Myocyte (in vitro differentiated cells): Measurements from ENCODE around the gene COG2. TPM values are rescaled to one million over a fixed set of nuclear protein-coding genes. Genes with fewer than 3 reads are reported as not detected.
A peak's percentile ranks its signal among the peaks of the same experiment; 100 is the strongest.
"Not testable (repeated sequence)": the region's sequence is repeated elsewhere in the genome, so short reads cannot be mapped to it uniquely, and the experiment has no call there.

Experiments
- DNase-seq: peaks from one replicate; pipeline ENCODE4 v3.0.0-alpha.2; 2012; ENCODE audit warnings: low read depth
- total RNA-seq: library from RNA; depleted of rRNA; stranded (reverse); fragments of >200 nt; gene quantifications from 2 replicates; pipeline ENCODE4 v1.2.3, GENCODE V29; 2014

Gene COG2
- total RNA-seq, 1 donor from 2014 or later = 86.4 TPM

- no peak for DNase-seq
Observed at GRCh38 chr1:230626232-230626631, 16.0 kb upstream of the COG2 start.

DNA sequence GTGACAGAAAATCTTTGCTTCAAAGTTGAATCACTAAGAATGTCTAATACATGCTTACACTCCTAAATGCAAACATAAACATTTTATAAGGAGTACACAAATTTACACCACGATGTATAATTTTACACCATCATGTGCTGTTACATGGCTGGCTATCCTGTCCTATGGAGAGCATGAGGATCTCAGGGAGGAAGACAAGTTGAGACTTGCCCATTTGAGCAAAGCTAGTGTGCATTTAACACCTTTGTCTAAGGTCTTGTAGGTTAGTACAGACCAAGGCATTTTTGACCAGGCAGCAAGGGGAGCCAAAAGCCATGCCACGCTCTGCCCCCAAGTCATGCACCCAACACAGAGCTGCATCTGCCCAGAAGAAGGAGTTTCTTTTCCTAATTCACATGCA lies 14.5 kb upstream of the COG2 start:
- no peak for DNase-seq

- no peak for DNase-seq
Observed at GRCh38 chr1:230629511-230629910, 12.8 kb upstream of the COG2 start.

- DNase-seq = no peak
Observed at GRCh38 chr1:230631477-230631876, 10.8 kb upstream of the COG2 start.

DNA sequence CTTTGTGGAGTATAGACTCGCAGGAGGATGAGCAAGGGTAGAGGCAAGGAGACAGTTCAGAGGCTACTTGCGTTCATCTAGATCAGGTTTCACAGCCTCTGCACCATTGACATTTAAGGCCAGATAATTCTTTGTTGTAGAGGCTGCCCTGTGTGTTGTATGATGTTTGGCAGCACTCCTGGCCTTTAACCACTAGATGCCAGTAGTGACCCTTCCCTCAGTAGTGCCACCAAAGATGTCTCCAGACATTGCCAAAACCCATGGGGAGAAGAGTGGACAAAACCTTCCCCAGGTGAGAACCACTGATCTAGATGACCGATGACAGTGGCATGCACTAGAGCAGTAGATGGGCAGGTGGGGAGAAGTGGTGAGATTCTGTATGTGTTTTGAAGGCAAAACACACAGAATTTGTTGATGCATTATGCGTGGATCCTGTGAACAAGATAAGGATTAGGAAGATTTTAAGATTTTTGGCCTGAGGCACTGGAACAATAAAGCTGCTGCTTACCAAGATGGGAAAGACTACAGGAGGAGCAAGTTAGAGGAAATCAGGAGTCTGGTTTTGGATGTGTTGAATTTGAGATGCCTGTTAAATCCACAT lies 9.9 kb upstream of the COG2 start:
- peak; percentile 65 for DNase-seq

DNA sequence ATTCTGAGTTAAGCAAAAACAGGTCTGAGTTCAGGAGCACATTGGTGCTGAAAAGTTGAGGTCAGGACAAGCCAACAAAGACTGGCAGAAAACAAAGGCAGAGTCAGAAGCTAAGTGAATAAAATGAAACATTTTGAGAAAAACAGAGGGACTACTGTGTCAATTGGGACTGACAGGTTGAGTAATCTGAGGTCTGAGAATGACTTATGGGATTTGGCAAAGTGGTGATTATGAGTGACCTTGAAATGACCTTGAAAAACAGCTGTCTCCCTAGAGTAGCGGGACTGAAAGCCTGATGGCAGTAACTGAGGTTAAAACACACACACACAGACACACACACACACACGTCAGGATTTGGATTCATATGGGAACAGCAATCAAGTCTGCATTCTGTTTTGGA lies 8.8 kb upstream of the COG2 start:
- DNase-seq = peak; percentile 76

DNA sequence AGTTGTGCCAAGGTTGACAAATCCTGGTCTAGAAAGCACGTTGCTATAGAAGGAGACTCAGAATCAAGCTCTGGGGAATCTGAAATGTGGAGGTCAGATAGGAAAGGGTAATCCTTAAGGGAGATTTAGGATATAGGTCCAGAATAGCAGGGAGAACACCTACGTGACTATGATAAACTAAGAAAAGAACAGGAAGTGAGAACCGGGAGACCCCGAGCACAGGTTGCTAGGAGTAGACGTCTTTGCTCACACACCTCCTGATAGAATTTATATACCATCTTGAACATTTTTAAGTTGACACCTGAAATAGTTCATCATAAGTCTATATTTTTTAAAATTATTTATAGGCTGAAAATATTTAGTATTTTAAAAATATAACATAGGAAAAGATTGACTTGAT lies 7.9 kb upstream of the COG2 start:
- no peak for DNase-seq

DNA sequence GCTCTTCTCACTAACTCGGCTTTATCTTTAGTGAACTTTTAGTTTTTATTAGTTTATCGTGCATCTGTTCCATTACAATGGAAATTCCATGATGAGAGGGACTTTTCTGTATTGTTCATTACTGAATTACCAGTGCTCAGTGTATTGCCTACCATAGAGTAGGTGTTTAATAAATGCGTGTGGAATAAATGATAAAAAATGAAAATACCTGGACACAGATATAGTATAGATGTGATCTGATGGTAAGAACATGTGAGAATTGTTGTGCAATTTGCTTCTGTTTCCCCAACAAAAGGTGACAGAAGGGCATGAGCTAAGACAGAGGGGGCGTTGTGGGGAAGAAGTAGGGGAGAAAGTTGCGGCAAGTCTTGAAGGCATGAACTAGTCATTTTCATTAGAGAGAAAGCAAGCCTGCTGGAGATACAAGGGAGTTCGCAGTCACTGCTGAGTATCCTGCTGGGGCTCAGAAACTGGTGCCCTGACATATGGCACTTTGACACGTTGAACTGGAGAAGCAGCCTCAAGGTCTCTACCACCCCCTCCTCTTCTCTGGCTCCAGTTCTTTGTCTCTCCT lies 5.6 kb upstream of the COG2 start:
- no peak for DNase-seq

DNA sequence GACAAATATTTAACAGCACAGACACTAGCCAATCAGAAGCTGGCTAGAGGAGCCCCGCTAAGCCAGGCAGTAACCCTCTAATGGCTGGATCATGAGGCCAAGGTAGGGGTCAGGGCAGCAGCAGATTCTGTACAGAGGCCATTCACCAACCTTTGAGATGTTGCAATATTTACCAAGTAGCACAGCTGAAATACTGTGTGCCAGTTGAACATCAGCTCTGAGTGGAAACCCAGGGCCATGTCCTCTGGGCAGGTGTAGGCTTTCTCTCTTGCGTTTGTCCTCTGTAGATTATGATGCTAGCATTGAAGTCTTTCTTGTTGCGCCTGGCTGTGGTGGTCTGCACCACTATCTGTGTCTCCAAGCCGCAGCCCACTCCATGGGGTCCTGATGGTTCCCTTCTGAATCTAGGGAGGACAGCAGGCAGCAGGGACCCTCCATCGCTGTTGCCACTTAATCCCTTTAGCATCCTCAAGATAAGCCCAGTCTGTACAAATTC lies 2.5 kb upstream of the COG2 start:
- DNase-seq = no peak

DNA sequence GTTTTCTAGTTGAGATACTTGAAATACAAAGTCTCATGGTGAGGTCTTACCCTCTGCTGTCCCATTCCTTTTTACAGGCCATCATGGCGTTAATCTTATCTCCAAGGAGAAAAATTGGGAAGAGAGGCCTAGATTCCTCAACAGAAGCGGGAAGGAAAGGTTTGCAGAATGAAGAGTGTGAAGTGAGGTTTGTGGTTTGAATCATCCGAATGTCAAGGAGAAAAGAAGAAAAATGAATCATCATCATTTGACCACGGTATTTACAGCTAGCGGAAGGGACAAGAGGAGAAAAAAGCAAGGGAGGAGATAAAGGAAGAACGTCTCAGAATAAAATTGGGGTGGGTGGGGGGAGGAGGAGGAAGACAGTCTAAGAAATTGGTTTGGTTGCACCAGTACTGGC lies 935 bp upstream of the COG2 start:
- no peak for DNase-seq

GRCh38 chr1:230641900-230642262 lies 400 bp upstream of the COG2 start:
- no peak for DNase-seq

DNA sequence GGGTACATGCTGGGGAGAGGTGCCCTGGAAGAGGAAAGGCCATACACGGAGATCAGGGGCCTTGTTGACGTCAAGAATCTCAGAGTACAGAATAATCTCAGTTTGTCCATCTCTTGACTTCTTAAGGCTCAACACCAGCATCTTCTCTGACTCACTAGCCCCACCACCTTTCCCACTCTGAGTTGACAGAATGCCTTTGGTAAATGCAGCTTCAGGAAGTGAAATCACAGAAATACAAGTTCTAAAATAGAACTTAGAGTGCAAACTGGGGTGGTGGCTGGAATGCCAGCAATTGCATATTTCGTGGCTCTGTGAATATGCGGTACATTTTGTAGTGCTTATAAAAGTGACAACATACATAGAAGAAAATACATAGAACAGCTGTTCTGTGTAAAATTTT lies 1.6 kb downstream of the COG2 start:
- DNase-seq = peak; percentile 74

- no peak for DNase-seq
Observed at GRCh38 chr1:230646710-230647302, 4.5 kb downstream of the COG2 start.

GRCh38 chr1:230647321-230647720 lies 5.0 kb downstream of the COG2 start:
- DNase-seq = no peak

- no peak for DNase-seq
Observed at GRCh38 chr1:230648114-230648513, 5.8 kb downstream of the COG2 start.

DNA sequence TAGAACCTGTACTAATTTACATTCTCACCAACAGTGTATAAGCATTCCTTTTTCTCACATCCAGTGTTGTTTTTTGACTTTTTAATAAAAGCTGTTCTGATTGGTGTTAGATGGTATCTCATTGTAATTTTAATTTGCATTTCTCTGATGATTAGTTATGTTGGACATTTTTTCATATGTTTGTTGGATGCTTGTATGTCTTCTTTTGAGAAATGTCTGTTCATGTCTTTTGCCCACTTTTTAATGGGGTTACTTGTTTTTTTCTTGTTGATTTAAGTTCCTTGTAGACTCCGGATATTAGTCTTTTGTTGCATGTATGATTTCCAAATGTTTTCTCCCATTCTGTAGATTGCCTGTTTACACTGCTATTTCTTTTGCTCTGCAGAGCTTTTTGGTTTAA lies 8.0 kb downstream of the COG2 start:
- no peak for DNase-seq

DNA sequence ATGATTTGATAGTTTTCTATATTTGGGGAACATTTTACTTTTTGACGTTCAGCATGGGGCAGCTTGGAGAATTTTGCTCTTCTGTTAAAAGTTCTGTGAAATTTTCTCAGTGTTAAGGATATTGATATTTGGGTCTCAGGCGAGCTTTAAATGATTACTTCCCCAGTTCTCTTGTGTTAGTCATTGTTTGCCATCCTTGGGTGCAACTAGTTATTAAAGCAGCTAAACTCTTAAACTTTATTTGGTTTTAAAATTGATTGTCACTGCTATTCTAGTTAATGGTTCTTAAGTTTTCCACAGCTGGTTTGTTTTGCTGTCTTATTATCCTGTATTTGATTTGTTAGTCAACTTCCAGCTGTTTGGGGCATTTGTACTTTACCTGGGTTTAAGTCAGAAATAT lies 9.0 kb downstream of the COG2 start:
- DNase-seq = no peak

GRCh38 chr1:230656719-230657118 lies 14.4 kb downstream of the COG2 start:
- DNase-seq = not testable (repeated sequence)

- not testable (repeated sequence) for DNase-seq
Observed at GRCh38 chr1:230658103-230658502, 15.8 kb downstream of the COG2 start.

DNA sequence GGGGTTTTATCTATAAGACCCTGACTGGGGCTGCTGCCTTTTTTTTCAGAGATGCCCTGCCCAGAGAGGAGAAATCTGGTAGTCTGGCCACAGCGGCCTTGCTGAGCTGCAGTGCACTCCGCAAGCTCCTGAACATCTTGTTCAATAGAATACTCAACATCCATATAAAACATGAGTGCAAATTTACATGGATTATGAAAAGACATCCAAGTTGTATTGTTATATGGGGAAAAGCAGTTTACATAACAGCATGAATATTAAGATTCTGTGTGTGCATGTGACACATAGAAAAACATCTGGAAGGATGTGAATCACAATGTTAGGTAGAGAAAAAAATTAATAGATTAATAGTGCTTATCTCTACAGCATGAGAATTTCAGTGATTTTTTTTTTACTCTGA lies 16.4 kb downstream of the COG2 start:
- DNase-seq = no peak

DNA sequence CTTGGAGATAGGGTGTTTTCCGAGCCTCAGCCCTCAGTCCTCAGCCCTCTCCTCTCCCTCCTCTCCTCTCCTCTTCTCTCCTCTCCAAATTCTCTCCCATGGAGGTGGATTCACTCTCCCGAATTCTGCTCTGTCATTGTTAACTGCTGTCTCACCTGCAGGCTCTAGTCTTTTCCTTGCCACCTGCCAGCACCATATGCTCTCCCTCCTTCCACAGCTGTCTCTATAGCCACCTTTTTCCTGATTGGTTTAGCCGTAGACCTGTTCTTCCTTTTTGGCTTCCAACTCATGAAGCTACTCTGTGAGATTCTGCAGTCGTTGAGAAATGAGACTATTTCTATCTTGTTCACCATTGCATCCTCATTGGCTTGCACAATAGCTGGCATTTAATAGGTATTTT lies 19.7 kb downstream of the COG2 start:
- no peak for DNase-seq

DNA sequence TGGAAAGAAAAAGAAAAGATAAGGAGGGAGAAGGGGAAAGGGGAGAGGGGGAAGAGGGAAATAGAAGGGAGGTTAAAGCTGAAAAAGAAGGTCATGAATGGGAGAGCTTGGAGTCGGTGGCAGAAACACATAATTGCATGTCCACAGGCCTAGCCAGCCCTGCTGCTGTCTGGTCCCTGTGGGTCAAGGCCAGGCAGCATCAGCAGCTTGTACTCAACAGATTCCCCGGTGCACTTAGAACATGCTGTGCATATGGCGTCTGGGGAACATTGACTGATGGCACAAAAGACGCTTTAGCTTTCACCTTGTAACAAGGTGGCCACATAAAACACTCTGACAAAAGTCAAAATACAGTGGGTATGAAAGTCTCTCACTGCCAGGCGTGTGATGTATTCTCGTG lies 25.9 kb downstream of the COG2 start:
- DNase-seq = no peak

GRCh38 chr1:230669543-230669942 lies 27.3 kb downstream of the COG2 start:
- no peak for DNase-seq
